ENCODE measurements around the gene OCA2. TPM values are rescaled to one million over a fixed set of nuclear protein-coding genes. Genes with fewer than 3 reads are reported as not detected.
"Not testable (repeated sequence)": the region's sequence is repeated elsewhere in the genome, so short reads cannot be mapped to it uniquely, and the experiment has no call there.

OCA2 gene
- total RNA-seq, 2 donors from 2014 or later, result not detected

DNA sequence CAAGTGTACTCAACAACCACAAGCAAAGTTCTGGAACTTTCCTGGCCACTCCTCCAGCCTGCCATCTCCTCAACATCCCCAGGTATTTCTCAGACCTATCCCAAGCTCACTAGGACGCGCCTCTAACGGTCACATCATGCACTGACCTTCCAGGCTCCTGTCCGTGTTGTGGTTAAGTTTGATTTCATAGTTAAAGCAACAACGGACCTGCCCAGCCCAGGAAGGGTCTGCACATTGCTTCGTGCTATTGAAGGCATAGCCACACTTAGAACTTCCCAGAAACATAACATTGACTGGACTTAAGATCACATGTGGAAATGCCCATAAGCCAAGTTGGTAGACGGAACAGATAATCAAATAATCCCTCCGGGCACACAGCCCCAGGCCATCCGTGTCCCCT lies 85.1 kb downstream of the OCA2 start:
- no peak for TF ChIP-seq POLR2A (IDR thresholded peaks at IDR 0.05)
- Histone ChIP-seq H3K27me3 (no peaks in the 10 kb centered on the region), H3K36me3 (replicated peaks in 1 of 2; ENCODE audit: insufficient read depth in 1 of 2, low read depth in 2 of 2) (no peaks in the 10 kb centered on the region), H3K4me1 (no peaks in the 10 kb centered on the region), H3K9me3 (no peaks in the 10 kb centered on the region), H3K27ac (no peak overlapping the region), H3K4me3 (no peak overlapping the region)
- no peak for ATAC-seq
- intact Hi-C loops (cut with DNase I), result no loop called here
- 77 to 83% methylated on average over 9 of the region's 9 CpGs for WGBS, 2 donors
- DNase-seq, result no peak

DNA sequence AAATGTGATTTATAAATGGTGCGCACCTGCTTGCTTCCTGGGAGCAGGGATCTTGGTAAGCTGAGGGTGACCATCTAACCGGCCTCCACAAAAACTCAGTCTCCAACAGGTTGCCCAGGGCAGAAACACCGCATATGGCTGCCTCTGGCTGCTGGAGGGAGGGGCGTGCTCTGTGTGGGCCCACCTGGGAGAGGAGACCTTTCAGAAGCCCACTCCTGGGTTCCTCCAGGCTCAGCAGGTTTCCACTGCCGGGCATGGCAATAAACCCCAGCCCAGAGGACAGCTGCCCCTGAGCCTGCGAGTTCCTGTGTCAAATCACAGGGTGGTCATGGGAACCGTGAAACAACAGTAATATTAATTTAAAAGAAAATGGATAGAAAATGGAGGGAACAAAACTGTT lies 85.6 kb downstream of the OCA2 start:
- H3K9me3 ChIP-seq, result no peaks in the 10 kb centered on the region
- no peak for DNase-seq
- H3K27me3 ChIP-seq, result no peaks in the 10 kb centered on the region
- H3K4me1 ChIP-seq, result no peaks in the 10 kb centered on the region
- no peak for TF ChIP-seq POLR2A (IDR thresholded peaks at IDR 0.05)
- TF ChIP-seq CTCF (IDR thresholded peaks at IDR 0.05), result no peak
- H3K4me3 ChIP-seq, result no peak overlapping the region
- 85 to 90% methylated on average over 6 to 7 of the region's 7 CpGs for WGBS, 2 donors
- no peak overlapping the region for H3K27ac ChIP-seq
- H3K36me3 ChIP-seq (replicated peaks in 1 of 2; ENCODE audit: insufficient read depth in 1 of 2, low read depth in 2 of 2), result no peaks in the 10 kb centered on the region
- ATAC-seq, result no peak
- intact Hi-C loops (cut with DNase I), result no loop called here

DNA sequence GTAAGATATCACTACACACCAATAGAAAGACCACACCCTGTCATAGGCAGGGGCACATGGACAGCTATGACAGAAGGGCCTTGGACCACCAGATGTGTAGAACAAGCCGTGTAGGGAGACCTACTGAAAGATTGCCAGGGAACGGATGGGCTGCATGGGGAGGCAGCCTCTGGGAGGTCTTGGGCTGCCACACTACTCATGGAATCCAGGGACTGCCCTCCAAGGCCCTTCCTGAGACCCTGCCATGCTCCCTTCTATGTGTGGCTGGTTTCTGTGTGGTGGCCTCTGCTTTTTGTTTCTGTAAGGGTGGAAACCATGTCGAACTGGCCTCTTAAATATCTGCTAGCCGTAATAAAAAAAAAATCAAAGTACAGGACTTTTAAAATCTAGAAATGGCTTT lies 86.9 kb downstream of the OCA2 start:
- Histone ChIP-seq H3K27me3 (no peaks in the 10 kb centered on the region), H3K9me3 (no peaks in the 10 kb centered on the region), H3K27ac (no peak overlapping the region), H3K36me3 (replicated peaks in 1 of 2; ENCODE audit: insufficient read depth in 1 of 2, low read depth in 2 of 2) (no peaks in the 10 kb centered on the region), H3K4me1 (no peaks in the 10 kb centered on the region), H3K4me3 (no peak overlapping the region)
- DNase-seq (no peak), ATAC-seq (no peak)
- 68 to 74% methylated on average over 4 of the region's 4 CpGs for WGBS, 2 donors
- no peak for TF ChIP-seq CTCF (IDR thresholded peaks at IDR 0.05)
- no peak for TF ChIP-seq POLR2A (IDR thresholded peaks at IDR 0.05)
- intact Hi-C loops (cut with DNase I), result no loop called here

DNA sequence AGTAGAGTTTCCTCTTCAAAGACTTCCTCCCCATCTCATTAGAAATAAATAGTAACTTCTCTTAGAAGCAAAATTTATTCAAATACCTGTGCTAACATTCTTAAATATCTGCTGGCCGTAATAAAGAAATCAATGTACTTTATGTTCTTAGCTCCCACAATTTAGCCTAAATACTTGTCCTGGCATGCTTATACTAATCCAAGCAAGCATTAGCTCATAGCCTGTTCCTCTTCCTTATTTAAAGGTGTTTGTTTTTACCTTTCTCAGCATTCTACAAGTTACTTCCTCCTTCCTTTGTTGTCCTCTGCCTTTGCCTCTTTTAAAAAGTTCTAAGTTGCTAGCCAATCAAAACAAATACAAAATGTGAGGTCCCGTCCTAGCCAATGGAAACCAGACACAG lies 90.9 kb downstream of the OCA2 start:
- ATAC-seq; H3K4me3 ChIP-seq; intact Hi-C loops (cut with DNase I); H3K4me1 ChIP-seq; H3K27ac ChIP-seq; H3K36me3 ChIP-seq (replicated peaks in 1 of 2; ENCODE audit: insufficient read depth in 1 of 2, low read depth in 2 of 2); DNase-seq; H3K9me3 ChIP-seq; H3K27me3 ChIP-seq: not testable (repeated sequence)
- 58 to 77% methylated on average over 2 of the region's 2 CpGs for WGBS, 2 donors

- DNase-seq, result no peak
- Histone ChIP-seq H3K9me3 (no peaks in the 10 kb centered on the region), H3K4me1 (no peaks in the 10 kb centered on the region), H3K27me3 (no peaks in the 10 kb centered on the region), H3K36me3 (replicated peaks in 1 of 2; ENCODE audit: insufficient read depth in 1 of 2, low read depth in 2 of 2) (no peaks in the 10 kb centered on the region), H3K4me3 (no peak overlapping the region), H3K27ac (no peak overlapping the region)
- WGBS, 2 donors, result 70 to 72% methylated on average over 9 of the region's 9 CpGs
- no peak for ATAC-seq
- intact Hi-C loops (cut with DNase I), result no loop called here
- no peak for TF ChIP-seq POLR2A (IDR thresholded peaks at IDR 0.05)
- no peak for TF ChIP-seq CTCF (IDR thresholded peaks at IDR 0.05)
These were observed 92.8 kb downstream of the OCA2 start for GRCh38 chr15:28006116-28006905.

DNA sequence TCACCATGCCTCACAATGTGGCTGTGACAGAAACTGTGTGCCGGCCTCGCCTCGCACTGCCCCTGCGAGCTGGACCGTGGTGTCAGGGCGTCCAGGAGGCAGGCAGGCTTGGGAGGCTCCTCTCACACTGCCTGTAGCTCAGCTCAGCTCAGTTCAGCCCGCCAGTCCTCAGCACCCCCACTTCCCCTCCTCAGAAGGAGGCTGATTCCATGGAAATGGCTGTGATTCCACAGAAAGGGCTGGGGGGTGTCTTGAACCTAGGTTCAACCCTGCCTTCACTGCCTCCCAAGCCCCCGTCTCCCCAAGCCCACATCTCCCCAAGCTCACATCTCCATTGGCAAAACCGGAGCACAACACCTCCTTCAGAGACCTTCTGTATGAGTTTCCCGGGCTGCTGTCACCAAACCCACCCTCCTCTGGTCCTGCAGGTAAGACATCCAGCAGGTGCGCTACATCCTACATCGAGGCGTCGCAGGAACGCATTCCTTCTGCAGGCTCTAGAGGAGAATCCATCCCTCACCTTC lies 94.0 kb downstream of the OCA2 start:
- Histone ChIP-seq H3K27ac (no peak overlapping the region), H3K4me3 (no peak overlapping the region), H3K36me3 (replicated peaks in 1 of 2; ENCODE audit: insufficient read depth in 1 of 2, low read depth in 2 of 2) (no peaks in the 10 kb centered on the region), H3K4me1 (no peaks in the 10 kb centered on the region), H3K27me3 (no peaks in the 10 kb centered on the region), H3K9me3 (no peaks in the 10 kb centered on the region)
- ATAC-seq (no peak), DNase-seq (no peak)
- intact Hi-C loops (cut with DNase I), result no loop called here
- WGBS, 2 donors, result 82 to 88% methylated on average over 15 of the region's 15 CpGs
- TF ChIP-seq POLR2A (IDR thresholded peaks at IDR 0.05) (no peak), CTCF (IDR thresholded peaks at IDR 0.05) (no peak)
